HG03135 (cell line): Measurements from ENCODE around the gene CHID1.
A peak's percentile ranks its signal among the peaks of the same experiment; 100 is the strongest.

ENCODE experiments used
- ATAC-seq: cut with Tn5 transposase; IDR thresholded peaks from one replicate; pipeline ENCODE4 v1.9.1; 2021; ENCODE audit warnings: mild to moderate bottlenecking, moderate library complexity; ENCODE audit not compliant: unreplicated experiment

Gene CHID1

GRCh38 chr11:837990-838307 lies 72.7 kb downstream of the CHID1 start:
- ATAC-seq = no peak

- no peak for ATAC-seq
Observed at GRCh38 chr11:837189-837989, 73.2 kb downstream of the CHID1 start.

GRCh38 chr11:836700-837099 lies 73.9 kb downstream of the CHID1 start:
- ATAC-seq = no peak

- ATAC-seq = no peak
Observed at GRCh38 chr11:836274-836673, 74.3 kb downstream of the CHID1 start.

DNA sequence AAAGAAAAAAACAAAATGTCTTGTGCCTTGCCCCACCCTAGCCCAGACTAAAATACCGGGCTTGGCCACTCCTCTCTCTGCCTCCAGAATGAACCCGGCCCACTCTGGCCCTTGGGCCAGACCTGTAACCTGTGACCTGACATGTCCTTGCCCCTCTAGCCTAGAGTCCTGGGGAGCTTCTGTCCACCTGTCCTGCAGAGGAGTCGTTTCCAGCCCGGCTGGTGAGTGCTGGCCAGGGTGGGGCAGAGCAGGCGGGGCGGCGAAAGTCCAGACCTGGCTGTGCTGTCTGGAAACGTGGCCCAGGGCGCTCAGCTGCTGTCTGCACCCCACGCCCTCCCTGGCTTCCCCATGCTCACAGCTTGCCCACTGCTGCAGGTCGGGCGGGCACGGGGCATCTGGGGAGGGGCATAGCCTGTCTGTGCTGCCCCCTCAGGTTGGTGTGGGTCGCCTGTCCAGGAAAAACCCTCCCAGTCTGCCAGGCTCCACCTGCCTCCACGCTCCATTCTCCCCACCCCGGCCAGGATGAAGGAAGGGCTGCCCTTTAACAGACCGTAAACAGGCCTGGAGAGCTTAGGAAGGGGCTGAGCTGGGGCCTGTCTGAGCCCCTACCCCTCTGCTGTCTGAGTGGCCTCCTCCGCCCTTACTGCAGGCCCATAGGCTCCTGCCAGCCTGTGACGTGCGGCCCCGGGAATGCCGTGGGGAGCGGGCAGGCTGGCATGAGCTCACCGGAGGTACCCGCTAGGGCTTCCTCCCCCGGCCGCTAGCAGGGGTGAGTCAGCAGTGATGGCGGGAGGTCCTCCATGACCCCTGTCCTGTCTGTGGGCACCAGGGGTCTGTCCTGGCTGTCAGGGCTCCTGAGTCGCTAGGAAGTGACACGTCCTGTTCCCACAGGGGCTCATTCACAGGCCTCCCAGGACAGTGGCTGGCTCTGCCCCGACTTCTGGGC lies 76.0 kb downstream of the CHID1 start:
- no peak for ATAC-seq

DNA sequence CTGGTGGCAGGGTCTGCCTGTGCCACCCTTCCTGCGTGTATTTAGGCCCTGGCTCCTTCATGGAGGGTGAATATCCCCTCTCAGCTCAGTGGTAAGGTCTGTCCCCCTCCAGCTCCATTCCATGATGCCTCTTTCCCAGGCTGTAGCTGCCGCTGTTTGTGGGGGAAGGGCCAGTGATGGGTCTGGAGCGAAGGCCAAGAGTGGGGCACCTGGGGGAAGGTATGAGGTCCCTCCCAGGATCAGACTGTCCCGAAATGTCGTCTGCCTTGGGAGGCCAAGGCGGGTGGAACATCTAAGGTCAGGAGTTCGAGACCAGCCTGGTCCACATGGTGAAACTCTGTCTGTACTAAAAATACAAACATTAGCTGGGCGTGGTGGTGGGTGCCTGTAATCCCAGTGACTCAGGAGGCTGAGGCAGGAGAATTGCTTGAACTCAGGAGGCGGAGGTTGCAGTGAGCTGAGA lies 76.7 kb downstream of the CHID1 start:
- no peak for ATAC-seq

DNA sequence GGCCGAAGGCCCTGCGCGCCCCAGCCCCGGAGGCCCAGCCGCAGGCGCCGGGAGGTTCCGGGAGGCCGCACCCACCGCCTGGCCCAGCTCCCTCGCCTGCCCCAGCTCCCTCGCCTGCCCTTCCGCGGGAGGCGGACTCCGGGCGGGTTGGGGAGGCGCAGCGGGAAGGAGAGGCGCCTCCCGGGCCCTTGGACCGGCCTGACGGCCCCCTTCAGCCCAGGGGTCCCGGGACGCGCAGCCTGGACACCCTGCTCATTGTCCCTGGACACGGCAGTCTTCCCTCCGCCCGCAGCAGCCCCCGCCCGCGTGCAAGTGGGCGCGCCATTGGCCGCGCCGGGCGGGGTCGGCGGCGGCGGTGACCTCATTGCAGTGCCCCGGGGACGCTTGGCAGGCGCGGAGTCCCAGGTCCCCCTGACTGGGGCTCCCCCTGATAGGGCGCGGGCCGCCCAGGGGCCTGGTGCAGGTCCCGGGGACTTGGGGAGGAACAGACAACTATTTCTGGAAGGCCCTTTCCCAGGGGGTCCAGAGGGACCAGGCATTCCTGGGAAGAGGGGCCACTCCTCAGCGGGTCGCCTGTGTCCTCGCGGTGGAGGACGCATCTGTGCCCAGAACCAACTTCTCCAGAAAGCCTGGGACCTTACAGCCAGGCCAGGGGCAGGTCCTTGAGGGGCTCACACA lies 77.4 kb downstream of the CHID1 start:
- no peak for ATAC-seq

- ATAC-seq = no peak
Observed at GRCh38 chr11:832529-833113, 78.0 kb downstream of the CHID1 start, which contains the start of gene CD151. Gene CD151 (plus strand): TSS chr11:832952. CDS start chr11:836070, 3,118 bp downstream.

GRCh38 chr11:831961-832528 lies 78.6 kb downstream of the CHID1 start:
- no peak for ATAC-seq

DNA sequence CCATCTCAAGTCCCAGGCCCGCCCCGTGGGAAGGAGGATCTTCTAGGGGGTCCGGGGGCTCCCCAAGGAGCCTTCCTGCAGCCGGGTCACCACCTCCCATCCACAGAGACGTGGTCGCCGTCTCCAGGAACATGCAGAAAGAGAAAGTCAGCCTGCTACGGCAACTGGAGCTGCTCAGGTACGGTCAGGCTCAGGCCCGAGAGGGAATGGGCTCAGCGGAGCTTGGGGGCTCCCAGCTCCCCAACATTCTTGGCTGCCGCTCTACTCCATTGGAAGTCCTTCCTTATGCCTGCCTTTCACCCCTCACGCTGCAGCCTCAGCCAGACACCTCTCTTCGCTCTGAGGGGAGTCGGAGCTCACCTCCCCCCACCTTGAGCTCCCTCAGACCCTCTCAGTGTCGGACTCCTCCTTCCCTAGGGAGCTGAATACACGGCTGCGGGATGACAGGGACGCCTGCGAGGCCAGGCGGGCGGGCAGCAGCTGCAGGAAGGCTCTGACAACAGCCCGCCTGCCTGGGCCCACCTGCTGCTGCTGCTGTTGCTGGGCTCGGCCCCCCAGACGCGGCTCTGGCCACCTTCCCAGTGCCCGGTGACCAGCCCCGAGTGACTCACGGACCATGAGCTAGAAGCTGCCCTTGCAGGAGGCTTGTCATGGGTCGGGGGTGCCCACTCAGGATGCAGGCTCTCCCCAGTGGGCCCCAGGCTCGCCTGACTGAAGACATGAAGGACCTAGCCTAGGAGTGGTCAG lies 79.3 kb downstream of the CHID1 start:
- ATAC-seq = no peak

DNA sequence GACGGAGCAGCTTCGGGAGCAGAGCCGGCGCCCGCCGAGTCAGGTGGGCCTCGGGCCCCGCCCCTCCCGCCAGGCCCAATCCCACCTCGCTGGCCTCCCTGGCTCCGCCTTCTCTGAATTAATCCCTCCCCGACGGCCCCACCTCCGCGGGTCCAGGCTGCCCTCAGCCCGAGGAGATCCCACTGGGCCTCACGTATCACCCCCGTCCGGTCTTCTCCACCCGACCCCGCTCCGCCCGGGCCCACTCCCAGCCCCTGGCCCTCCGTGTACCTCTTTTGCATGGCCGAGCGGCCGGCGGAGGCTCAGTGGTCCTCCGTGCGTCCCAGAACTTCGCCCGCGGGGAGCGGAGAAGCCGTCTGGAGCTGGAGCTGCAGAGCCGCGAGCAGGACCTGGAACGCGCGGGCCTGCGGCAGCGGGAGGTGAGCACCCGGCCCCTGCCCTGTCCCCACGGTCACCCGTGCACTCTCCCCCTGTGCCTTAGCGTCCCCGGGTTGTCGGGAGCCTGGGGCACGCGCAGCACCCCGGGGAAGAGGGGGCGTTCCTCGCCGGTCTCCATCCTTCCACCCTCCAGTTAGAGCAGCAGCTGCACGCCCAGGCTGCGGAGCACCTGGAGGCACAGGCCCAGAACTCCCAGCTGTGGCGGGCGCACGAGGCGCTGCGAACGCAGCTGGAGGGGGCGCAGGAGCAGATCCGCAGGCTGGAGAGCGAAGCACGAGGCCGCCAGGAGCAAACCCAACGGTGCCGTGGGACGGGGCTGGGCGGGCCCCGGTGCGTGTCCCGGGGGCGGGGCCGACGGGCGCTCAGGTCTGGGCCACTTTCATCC lies 80.1 kb downstream of the CHID1 start:
- ATAC-seq = no peak

GRCh38 chr11:829847-830294 lies 80.7 kb downstream of the CHID1 start:
- ATAC-seq = no peak

GRCh38 chr11:829176-829846 lies 81.3 kb downstream of the CHID1 start:
- ATAC-seq = no peak

DNA sequence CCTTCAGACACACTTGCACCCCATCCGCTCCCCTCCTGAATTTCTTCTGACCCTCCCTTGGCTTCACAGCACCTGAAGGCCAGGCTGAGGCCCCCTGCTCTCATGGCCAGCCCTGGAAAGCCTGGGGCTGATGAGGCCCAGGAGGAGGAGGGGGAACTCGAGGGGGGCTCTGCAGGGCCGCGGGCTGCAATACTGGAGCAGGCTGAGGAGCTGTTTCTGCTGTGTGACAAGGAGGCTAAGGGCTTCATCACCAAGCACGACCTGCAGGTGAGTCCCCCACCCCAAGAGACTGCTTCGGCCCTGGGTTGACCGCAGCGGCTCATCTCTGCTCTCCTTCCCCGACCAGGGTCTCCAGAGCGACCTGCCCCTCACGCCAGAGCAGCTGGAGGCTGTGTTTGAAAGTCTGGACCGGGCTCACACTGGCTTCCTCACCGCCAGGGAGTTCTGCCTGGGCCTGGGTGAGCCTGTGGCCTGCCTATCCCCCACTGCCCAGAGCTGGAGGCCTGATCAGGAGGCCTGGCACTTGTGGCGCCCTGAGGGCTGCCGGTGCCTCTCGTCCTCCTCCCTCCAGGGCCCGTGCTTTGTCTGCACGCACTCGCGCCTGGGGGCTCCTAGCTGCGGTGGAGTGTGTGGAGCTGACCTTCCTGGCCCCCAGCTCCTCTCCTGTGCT lies 82.0 kb downstream of the CHID1 start:
- no peak for ATAC-seq

DNA sequence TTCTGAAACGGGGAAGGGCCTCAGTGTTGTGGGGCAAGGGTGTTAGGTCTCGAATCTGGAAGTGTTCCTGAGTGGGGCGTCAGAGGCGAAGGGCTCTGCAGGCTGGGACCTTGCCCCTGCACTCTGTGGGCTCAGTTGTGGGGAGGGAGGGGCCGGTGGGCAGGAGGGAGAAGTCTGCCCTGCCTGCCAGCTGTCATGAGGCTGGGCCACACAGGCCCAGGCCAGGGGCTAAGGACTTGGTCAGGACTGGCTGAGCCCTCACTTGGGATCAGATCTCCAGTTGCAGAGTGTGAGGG lies 82.8 kb downstream of the CHID1 start, which contains the start of gene CRACR2B:
CRACR2B (plus strand) TSS at position 23 of the 296 bp plus-strand sequence. CDS start 689 bp downstream, outside the sequence.
- no peak for ATAC-seq

GRCh38 chr11:827146-827896 lies 83.3 kb downstream of the CHID1 start:
- peak; percentile 39 for ATAC-seq

DNA sequence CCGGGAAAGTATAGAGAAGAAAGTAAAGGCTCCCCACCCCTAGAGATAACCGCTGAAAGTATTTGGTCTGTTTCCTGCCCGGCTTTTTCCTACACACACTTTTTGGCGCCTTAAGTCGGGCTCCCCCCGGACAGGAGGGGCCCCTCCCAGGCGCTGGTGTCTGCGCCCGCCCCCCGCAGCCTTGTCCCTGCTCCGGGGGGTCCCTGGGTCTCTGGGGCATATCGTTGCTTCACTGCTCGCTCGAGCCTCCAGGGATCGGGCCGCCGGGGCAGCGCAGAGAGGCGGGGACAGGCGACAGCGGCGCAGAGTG lies 83.8 kb downstream of the CHID1 start:
- ATAC-seq = peak; percentile 3
